Endodermal cell (in vitro differentiated cells): ENCODE data around the gene RASSF7. TPM values are rescaled to one million over a fixed set of nuclear protein-coding genes. Genes with fewer than 3 reads are reported as not detected.

Experiments used
- DNase-seq: peaks from one replicate; pipeline ENCODE4 v3.0.0-alpha.2; 2017
- H3K27ac ChIP-seq: 2 replicates; pipeline ENCODE4 v1.5.1; 2013; ENCODE audit warnings: mild to moderate bottlenecking, low read depth, low read length, moderate library complexity
- H3K27me3 ChIP-seq: 2 replicates; pipeline ENCODE4 v1.6.1; 2013; ENCODE audit warnings: mild to moderate bottlenecking, low read length, moderate library complexity; ENCODE audit not compliant: insufficient read depth, control insufficient read depth, poor library complexity, severe bottlenecking
- H3K36me3 ChIP-seq: 2 replicates; pipeline ENCODE4 v1.7.0; 2013; ENCODE audit warnings: mild to moderate bottlenecking, low read length, moderate library complexity; ENCODE audit not compliant: control insufficient read depth, insufficient read depth
- H3K4me1 ChIP-seq: one replicate; pipeline ENCODE4 v1.7.0; 2013; ENCODE audit warnings: low read length; ENCODE audit not compliant: control insufficient read depth, insufficient read depth
- H3K4me3 ChIP-seq: 2 replicates; pipeline ENCODE4 v1.5.1; 2013; ENCODE audit warnings: mild to moderate bottlenecking, low read length, moderate library complexity
- H3K9ac ChIP-seq: 2 replicates; pipeline ENCODE4 v1.6.1; 2013; ENCODE audit warnings: mild to moderate bottlenecking, low read length, moderate library complexity; ENCODE audit not compliant: poor library complexity, severe bottlenecking; ENCODE audit errors: extremely low read depth
- H3K9me3 ChIP-seq: 2 replicates; pipeline ENCODE4 v1.6.1; 2013; ENCODE audit warnings: mild to moderate bottlenecking, low read length, moderate library complexity; ENCODE audit not compliant: control insufficient read depth
- H3K27ac Mint-ChIP-seq: 2 replicates; pipeline ENCODE4 v1.8.0; 2020; ENCODE audit warnings: mixed read lengths
- H3K27me3 Mint-ChIP-seq: 2 replicates; pipeline ENCODE4 v1.8.0; 2021; ENCODE audit warnings: mild to moderate bottlenecking, mixed read lengths; ENCODE audit not compliant: insufficient read depth
- H3K36me3 Mint-ChIP-seq: 2 replicates; pipeline ENCODE4 v1.8.0; 2020; ENCODE audit warnings: low read depth, mixed read lengths
- H3K4me1 Mint-ChIP-seq: 2 replicates; pipeline ENCODE4 v1.8.0; 2020; ENCODE audit warnings: mixed read lengths
- H3K4me3 Mint-ChIP-seq: 2 replicates; pipeline ENCODE4 v1.8.0; 2020; ENCODE audit warnings: mild to moderate bottlenecking, moderate library complexity, mixed read lengths
- H3K9me3 Mint-ChIP-seq: 2 replicates; pipeline ENCODE4 v1.8.0; 2020; ENCODE audit warnings: mild to moderate bottlenecking, mixed read lengths
- CTCF ChIP-seq: fragments of 200-600 bp; sonication (generic); conservative IDR thresholded peaks from 2 replicates; pipeline ENCODE4 v1.5.0; 2021; ENCODE audit warnings: antibody characterized with exemption, mild to moderate bottlenecking
- WGBS, 2 experiments: methylation state at CpG; one replicate each; pipeline versions ENCODE4 v1.1.5 to v1.1.7; 2013; ENCODE audit warnings: missing lambda C conversion rate in 2 of 2, mixed read lengths in 1 of 2; ENCODE audit not compliant: insufficient coverage in 1 of 2, insufficient read length in 1 of 2; 5-methylcytosine and 5-hydroxymethylcytosine counted together
- total RNA-seq, 2 donors: library from RNA; stranded (reverse); fragmentation: NEBNext Ultra II Directional in 1 of 2; extraction: Animal tissue kit (Norgen Biotek cat#: 25700) in 1 of 2; gene quantifications; 2 replicates in 1 of 2; 3 replicates in 1 of 2; pipeline ENCODE4 v1.2.1, GENCODE V29; 2021

Gene RASSF7
- total RNA-seq, 2 donors from 2014 or later: 34.2 to 36.3 TPM

- Histone ChIP-seq H3K9ac (no peak overlapping the region), H3K9me3 (no peaks in the 10 kb centered on the region), H3K27me3 (no peaks in the 10 kb centered on the region), H3K36me3 (no peaks in the 10 kb centered on the region), H3K4me1 (no peaks in the 10 kb centered on the region), H3K27ac (no peak overlapping the region), H3K4me3 (no peak overlapping the region)
- DNase-seq: no peak
- peaks cover 3% of the 10 kb centered on the region for H3K9me3 Mint-ChIP-seq
- WGBS, 2 experiments: 90 to 91% methylated on average over 16 to 17 of the region's 17 CpGs
- H3K4me1 Mint-ChIP-seq: no peaks in the 10 kb centered on the region
- TF ChIP-seq CTCF: no peak
- no peaks in the 10 kb centered on the region for H3K36me3 Mint-ChIP-seq
- H3K27ac Mint-ChIP-seq: no peak overlapping the region
- no peak overlapping the region for H3K4me3 Mint-ChIP-seq
- peaks cover 2% of the 10 kb centered on the region for H3K27me3 Mint-ChIP-seq
Measured at GRCh38 chr11:526192-526591, 34.6 kb upstream of the RASSF7 start.

GRCh38 chr11:528166-528814 lies 32.5 kb upstream of the RASSF7 start:
- Mint-ChIP-seq H3K4me3 (no peak overlapping the region), H3K9me3 (peaks cover 3% of the 10 kb centered on the region), H3K4me1 (no peaks in the 10 kb centered on the region), H3K27ac (no peak overlapping the region), H3K36me3 (peaks cover 8% of the 10 kb centered on the region), H3K27me3 (no peaks in the 10 kb centered on the region)
- Histone ChIP-seq H3K4me3 (no peak overlapping the region), H3K27me3 (no peaks in the 10 kb centered on the region), H3K9me3 (no peaks in the 10 kb centered on the region), H3K9ac (no peak overlapping the region), H3K27ac (no peak overlapping the region), H3K4me1 (no peaks in the 10 kb centered on the region), H3K36me3 (peaks cover under 1% of the 10 kb centered on the region)
- WGBS, 2 experiments: 90 to 92% methylated on average over 19 to 30 of the region's 30 CpGs
- TF ChIP-seq CTCF: no peak
- peak; percentile 45 for DNase-seq

GRCh38 chr11:528815-529727 lies 31.7 kb upstream of the RASSF7 start:
- Mint-ChIP-seq H3K27me3 (no peaks in the 10 kb centered on the region), H3K27ac (no peak overlapping the region), H3K36me3 (peaks cover 10% of the 10 kb centered on the region), H3K4me3 (no peak overlapping the region), H3K4me1 (no peaks in the 10 kb centered on the region), H3K9me3 (peaks cover 2% of the 10 kb centered on the region)
- no peak overlapping the region for H3K9ac ChIP-seq
- H3K4me1 ChIP-seq: no peaks in the 10 kb centered on the region
- no peak for TF ChIP-seq CTCF
- no peak overlapping the region for H3K4me3 ChIP-seq
- WGBS, 2 experiments: 89 to 91% methylated on average over 22 to 29 of the region's 29 CpGs
- peak; percentile 44 for DNase-seq
- no peak overlapping the region for H3K27ac ChIP-seq
- peaks cover 8% of the 10 kb centered on the region for H3K36me3 ChIP-seq
- H3K27me3 ChIP-seq: no peaks in the 10 kb centered on the region
- H3K9me3 ChIP-seq: no peaks in the 10 kb centered on the region
